Keratinocyte (primary cell): ENCODE measurements around the gene THAP11. TPM values are rescaled to one million over a fixed set of nuclear protein-coding genes. Genes with fewer than 3 reads are reported as not detected.

ENCODE experiments used
- DNase-seq: peaks from one replicate; pipeline ENCODE4 v3.0.0-alpha.2; 2011; ENCODE audit warnings: low read depth, missing footprints, low spot score
- FAIRE-seq: peaks from 2 replicates; lab custom pipeline; 2011; peaks lifted over from hg19 to GRCh38; lab: Jason Lieb, UNC
- H2AFZ ChIP-seq: 2 replicates; pipeline ENCODE4 v1.6.0; 2012; ENCODE audit warnings: low read length, control low read depth, inconsistent platforms; ENCODE audit not compliant: control insufficient read depth
- H3K27ac ChIP-seq: 2 replicates; pipeline ENCODE4 v1.5.1; 2011; ENCODE audit warnings: low read length; ENCODE audit not compliant: control insufficient read depth, insufficient read depth
- H3K27me3 ChIP-seq: 3 replicates; pipeline ENCODE4 v1.6.0; 2011; ENCODE audit warnings: low read length; ENCODE audit not compliant: control insufficient read depth, insufficient read depth; ENCODE audit errors: extremely low read depth
- H3K36me3 ChIP-seq, 2 experiments: 2 replicates in 1 of 2; 3 replicates in 1 of 2; pipeline ENCODE4 v1.5.1; 2011; ENCODE audit warnings: low read length in 2 of 2, mild to moderate bottlenecking in 1 of 2; ENCODE audit not compliant: control insufficient read depth in 2 of 2, insufficient read depth in 2 of 2; ENCODE audit errors: extremely low read depth in 1 of 2
- H3K4me1 ChIP-seq: 3 replicates; pipeline ENCODE4 v1.5.1; 2011; ENCODE audit warnings: low read length; ENCODE audit not compliant: control insufficient read depth, insufficient read depth; ENCODE audit errors: extremely low read depth
- H3K4me2 ChIP-seq: 3 replicates; pipeline ENCODE4 v1.6.0; 2011; ENCODE audit warnings: low read depth, low read length; ENCODE audit not compliant: control insufficient read depth, insufficient read depth; ENCODE audit errors: extremely low read depth
- H3K4me3 ChIP-seq, 3 experiments: fragments of 200-600 bp in 1 of 3; sonication (generic) in 1 of 3; 2 replicates in 2 of 3; 3 replicates in 1 of 3; pipeline ENCODE4 v1.5.1; 2011 to 2016; ENCODE audit warnings: low read length in 3 of 3, mild to moderate bottlenecking in 3 of 3, control low read depth in 2 of 3, inconsistent platforms in 1 of 3, low read depth in 1 of 3, mixed read lengths in 1 of 3, mixed run types in 1 of 3, moderate library complexity in 1 of 3; ENCODE audit not compliant: control insufficient read depth in 2 of 3, insufficient read depth in 2 of 3; ENCODE audit errors: extremely low read depth in 1 of 3
- H3K79me2 ChIP-seq: 2 replicates; pipeline ENCODE4 v1.6.0; 2012; ENCODE audit warnings: low read length; ENCODE audit not compliant: control insufficient read depth, insufficient read depth
- H3K9ac ChIP-seq: 3 replicates; pipeline ENCODE4 v1.6.0; 2011; ENCODE audit warnings: low read length; ENCODE audit not compliant: control insufficient read depth, insufficient read depth; ENCODE audit errors: extremely low read depth
- H3K9me1 ChIP-seq: 3 replicates; pipeline ENCODE4 v1.6.0; 2011; ENCODE audit warnings: low read length; ENCODE audit not compliant: control insufficient read depth, insufficient read depth; ENCODE audit errors: extremely low read depth
- H3K9me3 ChIP-seq: 2 replicates; pipeline ENCODE4 v1.5.1; 2012; ENCODE audit warnings: low read depth, low read length; ENCODE audit not compliant: control insufficient read depth
- H4K20me1 ChIP-seq: 3 replicates; pipeline ENCODE4 v1.6.0; 2011; ENCODE audit warnings: low read length; ENCODE audit not compliant: control insufficient read depth, insufficient read depth; ENCODE audit errors: extremely low read depth
- CTCF ChIP-seq, 3 experiments: IDR thresholded peaks in 1 of 3; conservative IDR thresholded peaks in 1 of 3; optimal IDR thresholded peaks in 1 of 3; 2 replicates in 2 of 3; 3 replicates in 1 of 3; pipeline versions ENCODE3 to v1.5.1; 2011; ENCODE audit warnings: low read length in 3 of 3, mild to moderate bottlenecking in 3 of 3, moderate library complexity in 2 of 3, control low read depth in 1 of 3, inconsistent platforms in 1 of 3; ENCODE audit not compliant: insufficient read depth in 2 of 3; ENCODE audit errors: extremely low read depth in 1 of 3
- EZH2 ChIP-seq: IDR thresholded peaks from one replicate; pipeline ENCODE4 v1.6.1; 2012; ENCODE audit warnings: inconsistent platforms, mild to moderate bottlenecking, low read length, moderate library complexity
- dilution Hi-C: fragments of 300-500 bp; cut with MboI; formaldehyde crosslinking; loops from one replicate; pipeline ENCODE4 v1.7.0; 2020; ENCODE audit warnings: low sequenced_read_pairs; ENCODE audit not compliant: extremely low pct_ligation_motif_present
- polyA plus RNA-seq, 5 experiments: library from polyadenylated mRNA; depleted of rRNA in 3 of 5; stranded (reverse) in 3 of 5; stranded (forward) in 1 of 5; unstranded in 1 of 5; fragments of >200 nt; gene quantifications; 1 replicate in 1 of 5; 2 replicates in 3 of 5; 3 replicates in 1 of 5; pipeline versions ENCODE4 v1.2.1 to v1.2.3, GENCODE V29; 2011 to 2012; ENCODE audit warnings: missing spikeins in 2 of 5, low read depth in 1 of 5, low replicate concordance in 1 of 5

Gene THAP11
- polyA plus RNA-seq, 1 donor (not counting 4 experiments of a cell fraction or from before 2014, with no cell fraction given) = 11.8 TPM

DNA sequence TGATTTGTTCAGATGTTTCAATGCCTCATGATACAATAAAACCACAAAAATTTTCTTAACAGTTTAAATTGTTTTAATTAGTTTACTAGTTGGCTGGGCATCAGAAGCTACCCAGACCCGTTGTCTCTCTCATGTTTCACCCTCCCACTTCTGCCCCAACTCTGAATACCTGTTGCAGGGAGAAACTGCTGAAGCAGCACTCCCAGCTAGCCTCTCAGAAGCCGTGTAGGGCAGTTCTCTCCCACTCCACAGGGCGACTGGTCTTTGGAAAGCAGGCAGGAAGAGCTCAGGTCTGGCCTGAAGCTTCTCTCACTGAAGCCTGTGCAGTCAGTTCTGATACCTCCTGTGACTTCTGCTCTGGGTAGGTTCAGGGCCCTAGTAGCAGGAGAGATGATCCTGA, 29.1 kb downstream of the THAP11 start:
- Histone ChIP-seq H3K4me3 (no peak overlapping the region), H3K4me2 (no peak overlapping the region), H3K9me1 (no peaks in the 10 kb centered on the region), H3K79me2 (peaks cover 28% of the 10 kb centered on the region), H4K20me1 (peaks cover 4% of the 10 kb centered on the region), H3K9me3 (no peaks in the 10 kb centered on the region), H3K36me3 (peaks cover 29 to 43% of the 10 kb centered on the region in 2 experiments), H3K27ac (no peak overlapping the region), H3K4me1 (peaks cover 29% of the 10 kb centered on the region), H2AFZ (no peak overlapping the region), H3K27me3 (no peaks in the 10 kb centered on the region), H3K9ac (no peak overlapping the region)
- dilution Hi-C loops = no loop called here
- no peak for TF ChIP-seq CTCF (optimal IDR thresholded peaks at IDR 0.05 in 1 of 3, IDR thresholded peaks at IDR 0.05 in 1 of 3, conservative IDR thresholded peaks at IDR 0.05 in 1 of 3; ENCODE audit: extremely low read depth in 1 of 3, insufficient read depth in 2 of 3, low read length in 3 of 3)
- no peak for TF ChIP-seq EZH2
- DNase-seq = no peak
- no peak for FAIRE-seq

GRCh38 chr16:67872131-67872630, 30.1 kb downstream of the THAP11 start:
- peaks cover 28% of the 10 kb centered on the region for H3K79me2 ChIP-seq
- H2AFZ ChIP-seq = no peak overlapping the region
- no peak for DNase-seq
- H3K9me1 ChIP-seq = no peaks in the 10 kb centered on the region
- no peaks in the 10 kb centered on the region for H3K9me3 ChIP-seq
- peak overlapping the region; percentile 84 for H3K4me2 ChIP-seq
- H4K20me1 ChIP-seq = peaks cover 4% of the 10 kb centered on the region
- H3K4me3 ChIP-seq = peak overlapping the region in 1 of 3 experiments; percentile 97
- peaks cover 34 to 47% of the 10 kb centered on the region in 2 experiments for H3K36me3 ChIP-seq
- H3K27ac ChIP-seq = peak overlapping the region; percentile 65
- peak overlapping the region; percentile 93 for H3K9ac ChIP-seq
- FAIRE-seq = no peak
- H3K4me1 ChIP-seq = peaks cover 29% of the 10 kb centered on the region
- no peaks in the 10 kb centered on the region for H3K27me3 ChIP-seq
- no peak for TF ChIP-seq CTCF (optimal IDR thresholded peaks at IDR 0.05 in 1 of 3, IDR thresholded peaks at IDR 0.05 in 1 of 3, conservative IDR thresholded peaks at IDR 0.05 in 1 of 3; ENCODE audit: extremely low read depth in 1 of 3, insufficient read depth in 2 of 3, low read length in 3 of 3)
- TF ChIP-seq EZH2 = no peak
- dilution Hi-C loops = no loop called here
